Measurements from ENCODE around the gene VAMP1. TPM values are rescaled to one million over a fixed set of nuclear protein-coding genes. Genes with fewer than 3 reads are reported as not detected.

VAMP1 gene
- total RNA-seq, 1 donor from 2014 or later, result 3.2 TPM

Other genes with a start within 250 kb of the VAMP1 start
- 0.22 TPM for gene PLEKHG6, start 160.0 kb downstream of the VAMP1 start, total RNA-seq
- 47.9 TPM for gene TNFRSF1A, start 128.6 kb downstream of the VAMP1 start, total RNA-seq
- gene SCNN1A, start 95.1 kb downstream of the VAMP1 start, total RNA-seq, result not detected
- gene LTBR, start 86.5 kb downstream of the VAMP1 start, total RNA-seq, result 23.2 TPM
- gene CD27, start 25.7 kb downstream of the VAMP1 start, total RNA-seq, result 0.30 TPM
- gene TAPBPL, start 18.6 kb downstream of the VAMP1 start, total RNA-seq, result 11.1 TPM
- 280 TPM for gene MRPL51, start 22.6 kb upstream of the VAMP1 start, total RNA-seq
- 8.9 TPM for gene NCAPD2, start 23.4 kb upstream of the VAMP1 start, total RNA-seq
- 4,109 TPM for gene GAPDH, start 63.8 kb upstream of the VAMP1 start, total RNA-seq
- 14.1 TPM for gene IFFO1, start 85.4 kb upstream of the VAMP1 start, total RNA-seq
- gene NOP2, start 97.6 kb upstream of the VAMP1 start, total RNA-seq, result 14.8 TPM
- gene CHD4, start 136.7 kb upstream of the VAMP1 start, total RNA-seq, result 142 TPM
- gene LPAR5, start 165.3 kb upstream of the VAMP1 start, total RNA-seq, result 7.3 TPM
- gene ACRBP, start 176.8 kb upstream of the VAMP1 start, total RNA-seq, result 0.51 TPM
- 25.3 TPM for gene ING4, start 192.4 kb upstream of the VAMP1 start, total RNA-seq
- 23.0 TPM for gene ZNF384, start 218.7 kb upstream of the VAMP1 start, total RNA-seq
- 0.35 TPM for gene PIANP, start 230.1 kb upstream of the VAMP1 start, total RNA-seq